Coronary artery (tissue), 2 donors: Measurements from ENCODE around the gene GRAP.

Source experiments
- DNase-seq: peaks from one replicate; pipeline ENCODE4 v3.0.0-alpha.2; 2017; ENCODE audit warnings: low spot score
- H3K27ac ChIP-seq, 2 donors: fragments of 200-600 bp; sonication (generic); one replicate each; pipeline ENCODE4 v1.5.1; 2016 to 2019
- H3K4me3 ChIP-seq: fragments of 200-600 bp; sonication (generic); 2 replicates; pipeline ENCODE4 v1.5.1; 2016; ENCODE audit warnings: mild to moderate bottlenecking, moderate library complexity
- CTCF ChIP-seq: fragments of 200-600 bp; sonication (generic); IDR thresholded peaks from one replicate; pipeline ENCODE4 v1.5.1; 2019; ENCODE audit warnings: antibody characterized with exemption

The GRAP gene

GRCh38 chr17:18978050-18978449 is 68.7 kb downstream of the GRAP start:
- no peak for DNase-seq
- H3K4me3 ChIP-seq: no peak overlapping the region
- H3K27ac ChIP-seq: no peak overlapping the region
- no peak for TF ChIP-seq CTCF

- no peak for DNase-seq
- Histone ChIP-seq H3K27ac (no peak overlapping the region), H3K4me3 (no peak overlapping the region)
- TF ChIP-seq CTCF: no peak
Observed at GRCh38 chr17:18977646-18978045, 69.1 kb downstream of the GRAP start.

- Histone ChIP-seq H3K27ac (no peak overlapping the region), H3K4me3 (no peak overlapping the region)
- no peak for TF ChIP-seq CTCF
- DNase-seq: no peak
Observed at GRCh38 chr17:18977021-18977420, 69.7 kb downstream of the GRAP start.

GRCh38 chr17:18976201-18976600 is 70.6 kb downstream of the GRAP start:
- Histone ChIP-seq H3K4me3 (no peak overlapping the region), H3K27ac (no peak overlapping the region)
- no peak for TF ChIP-seq CTCF
- no peak for DNase-seq

- H3K4me3 ChIP-seq: no peak overlapping the region
- DNase-seq: no peak
- no peak for TF ChIP-seq CTCF
- H3K27ac ChIP-seq: no peak overlapping the region
Observed at GRCh38 chr17:18975597-18975996, 71.2 kb downstream of the GRAP start.

- no peak overlapping the region for H3K27ac ChIP-seq
- no peak for TF ChIP-seq CTCF
- no peak for DNase-seq
- H3K4me3 ChIP-seq: no peak overlapping the region
Observed at GRCh38 chr17:18974407-18975149, 72.2 kb downstream of the GRAP start.

GRCh38 chr17:18971801-18972200 is 75.0 kb downstream of the GRAP start:
- H3K27ac ChIP-seq: no peak overlapping the region
- TF ChIP-seq CTCF: no peak
- DNase-seq: no peak

More at GRCh38 chr17:18971801-18972200, 75.0 kb downstream of the GRAP start:
- H3K4me3 ChIP-seq: no peak overlapping the region
